Stimulated activated CD8-positive, alpha-beta memory T cell treated with anti-CD3 and anti-CD28 coated beads, Interleukin-2, amount 100 ng/mL, for 48 hours (primary cell): Measurements from ENCODE around the gene MAP4K3.

Experiments used
- DNase-seq, 2 donors: peaks; one replicate each; pipeline ENCODE4 v3.0.0-alpha.2; 2020; ENCODE audit warnings: low read depth in 2 of 2

Gene MAP4K3

GRCh38 chr2:39436592-39437521 is at the start of gene MAP4K3:
Gene MAP4K3 (minus strand): TSS chr2:39437285. CDS start chr2:39436987, 298 bp downstream.
- DNase-seq = peak; percentile 77 to 81

GRCh38 chr2:39486071-39486470 is 49.0 kb upstream of the MAP4K3 start:
- no peak for DNase-seq

DNA sequence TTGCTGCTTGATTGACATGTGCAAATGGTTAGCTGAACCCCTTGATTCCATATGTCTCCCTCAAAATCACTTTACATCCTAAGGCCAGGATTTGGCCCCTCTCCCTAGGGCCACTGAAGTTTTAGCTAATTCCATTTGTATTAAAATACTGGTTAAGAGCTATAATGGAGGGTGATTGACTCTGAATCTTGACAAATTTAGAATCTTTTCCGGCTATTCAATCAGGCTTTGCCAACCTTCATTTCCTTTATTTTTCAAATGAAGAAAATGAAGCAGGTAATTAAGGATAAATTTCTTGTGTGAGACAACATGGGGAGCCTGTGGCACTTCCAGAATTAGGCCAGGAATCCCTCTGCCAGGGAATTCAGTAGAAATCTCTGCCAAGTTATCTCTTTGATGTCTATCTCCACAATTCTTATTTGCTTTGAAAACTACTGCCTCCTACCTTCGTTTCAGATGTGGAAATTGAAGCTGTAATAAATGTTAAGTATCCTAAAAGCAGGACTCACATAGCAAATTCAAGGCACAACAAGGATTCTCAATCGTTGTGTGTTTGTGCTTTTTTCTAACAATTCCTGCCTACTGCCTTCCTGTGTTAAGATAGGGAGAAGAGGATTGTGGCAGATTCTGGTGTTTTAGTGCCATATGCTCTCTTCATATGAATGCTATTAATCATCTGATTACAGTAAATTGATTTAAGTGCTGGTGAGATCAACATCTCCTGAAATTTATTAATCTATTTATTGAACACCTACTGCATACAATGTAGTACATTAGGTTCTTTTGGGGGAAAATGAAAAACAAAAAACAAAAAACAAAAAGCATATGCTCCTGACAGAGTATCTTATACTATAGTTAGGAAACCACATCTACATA is 47.8 kb upstream of the MAP4K3 start:
- no peak for DNase-seq

DNA sequence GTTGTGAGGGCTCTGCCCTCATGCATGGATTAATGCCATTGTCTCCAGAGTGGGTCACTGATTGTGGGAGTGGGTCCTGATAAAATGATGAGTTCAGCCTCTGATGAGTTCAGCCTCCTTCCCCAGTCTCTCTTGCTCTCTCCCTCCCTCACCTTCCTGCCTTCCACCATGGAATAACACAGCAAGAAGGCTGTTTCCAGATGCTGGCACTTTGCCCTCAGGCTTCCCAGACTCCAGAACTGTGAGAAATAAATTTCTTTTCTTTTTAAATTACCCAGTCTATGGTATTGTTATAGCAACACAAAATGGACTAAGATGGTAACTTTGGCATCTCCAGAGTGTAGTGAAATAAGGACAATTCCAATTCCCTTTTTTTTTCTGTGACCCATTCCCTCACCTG is 47.1 kb upstream of the MAP4K3 start:
- DNase-seq = no peak

DNA sequence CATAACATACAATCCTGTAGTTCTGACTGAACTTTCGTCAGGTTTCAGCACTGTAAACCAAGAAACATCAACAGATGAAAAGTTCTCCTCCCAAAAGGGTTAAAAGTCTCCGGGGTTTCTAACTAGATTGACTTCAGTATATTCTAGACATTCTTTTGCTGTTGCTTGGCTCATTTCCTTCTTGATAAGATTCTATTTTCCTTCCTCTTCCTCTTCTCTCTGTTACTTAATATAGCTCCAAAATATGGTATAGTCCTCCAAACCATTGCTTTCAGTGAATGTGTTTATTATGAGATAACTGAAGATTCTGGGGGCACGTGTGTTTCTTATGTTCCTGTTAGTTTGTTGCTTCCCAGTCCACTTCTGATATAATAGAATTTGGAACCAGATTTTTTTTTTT is 46.4 kb upstream of the MAP4K3 start:
- no peak for DNase-seq

DNA sequence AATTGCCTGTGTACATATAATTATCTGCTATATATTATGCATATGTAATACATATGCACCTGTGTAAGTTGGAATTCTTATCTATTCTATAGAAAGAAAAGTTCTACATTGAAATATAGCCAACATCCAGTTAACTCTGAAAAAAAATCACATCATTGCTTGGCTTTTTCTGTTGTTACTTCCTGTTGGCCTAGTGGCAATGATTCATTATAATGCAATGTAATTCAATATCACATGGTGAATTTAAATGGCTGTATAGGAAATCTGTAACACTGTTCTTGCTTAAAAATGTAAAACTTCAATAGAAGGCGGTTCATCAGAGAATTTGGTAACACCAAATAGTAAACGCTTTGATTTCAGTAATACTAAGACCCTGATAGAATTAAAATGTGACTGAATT is 44.5 kb upstream of the MAP4K3 start:
- no peak for DNase-seq

GRCh38 chr2:39479696-39480095 is 42.6 kb upstream of the MAP4K3 start:
- no peak for DNase-seq

DNA sequence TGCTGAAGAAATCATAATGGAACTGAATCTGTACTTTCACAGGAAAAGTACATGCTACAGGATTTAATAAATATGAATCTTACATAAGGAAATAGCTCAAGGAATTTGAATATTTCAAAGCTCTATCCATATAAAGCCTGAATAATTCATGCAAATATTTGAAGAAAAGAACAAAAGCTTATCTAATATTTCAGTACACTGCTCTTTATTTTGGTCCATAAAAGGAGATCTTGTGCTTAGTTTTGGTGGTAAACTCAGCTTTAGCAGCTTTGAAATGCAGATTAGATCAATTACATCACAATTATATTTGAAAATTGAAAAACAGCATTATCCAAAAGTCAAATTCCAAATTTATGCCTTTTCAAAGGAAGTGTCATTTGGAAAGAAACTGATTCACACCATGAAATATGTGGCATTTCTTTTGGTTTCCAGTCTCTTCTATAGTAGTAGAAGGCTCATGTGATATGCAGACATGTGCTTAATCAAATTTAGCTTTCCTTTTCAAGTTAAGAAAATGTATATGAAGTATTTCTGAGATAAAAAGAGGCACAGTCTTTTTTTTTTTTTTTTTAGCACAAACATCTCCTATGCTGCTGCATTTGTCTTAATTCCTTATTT is 42.1 kb upstream of the MAP4K3 start:
- DNase-seq = no peak

DNA sequence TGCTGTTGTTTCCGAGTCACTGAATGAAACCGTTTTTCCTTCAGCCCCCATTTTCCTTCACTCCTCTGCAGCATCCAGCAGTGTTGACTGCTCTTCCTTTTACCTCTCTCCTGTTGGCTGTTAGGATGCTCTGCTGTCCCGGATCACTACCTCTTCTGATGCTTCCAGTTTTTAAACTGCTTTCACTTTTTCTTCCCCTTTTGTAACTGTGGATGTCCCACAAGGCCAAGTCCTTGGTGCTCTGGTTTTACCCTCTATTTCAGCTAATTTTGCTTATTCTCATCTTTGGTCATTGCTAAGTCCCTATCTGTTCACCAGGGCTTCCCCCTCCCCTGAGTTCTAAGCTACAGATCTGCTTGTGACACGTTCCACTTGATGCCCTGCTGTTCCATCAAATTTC is 39.4 kb upstream of the MAP4K3 start:
- DNase-seq = no peak

DNA sequence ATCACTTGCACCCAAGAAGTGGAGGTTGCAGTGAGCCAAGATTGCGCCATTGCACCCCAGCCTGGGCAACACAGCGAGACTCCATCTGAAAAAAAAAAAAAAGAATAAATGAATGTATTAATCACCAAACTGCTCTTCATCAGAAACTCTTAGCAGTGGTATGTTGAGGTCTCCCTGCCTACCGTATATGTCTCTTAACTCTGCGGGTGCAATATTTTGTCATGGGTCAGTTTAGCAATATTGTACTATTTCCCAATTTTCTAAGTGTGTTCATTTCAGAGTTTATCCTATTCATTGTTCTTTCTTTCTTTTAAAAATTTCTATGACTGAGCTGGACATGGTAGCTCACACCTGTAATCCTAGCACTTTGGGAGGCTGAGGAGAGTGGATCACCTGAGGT is 37.9 kb upstream of the MAP4K3 start:
- no peak for DNase-seq

- no peak for DNase-seq
Measured at GRCh38 chr2:39470580-39470979, 33.5 kb upstream of the MAP4K3 start.

- no peak for DNase-seq
Measured at GRCh38 chr2:39469807-39470206, 32.7 kb upstream of the MAP4K3 start.

DNA sequence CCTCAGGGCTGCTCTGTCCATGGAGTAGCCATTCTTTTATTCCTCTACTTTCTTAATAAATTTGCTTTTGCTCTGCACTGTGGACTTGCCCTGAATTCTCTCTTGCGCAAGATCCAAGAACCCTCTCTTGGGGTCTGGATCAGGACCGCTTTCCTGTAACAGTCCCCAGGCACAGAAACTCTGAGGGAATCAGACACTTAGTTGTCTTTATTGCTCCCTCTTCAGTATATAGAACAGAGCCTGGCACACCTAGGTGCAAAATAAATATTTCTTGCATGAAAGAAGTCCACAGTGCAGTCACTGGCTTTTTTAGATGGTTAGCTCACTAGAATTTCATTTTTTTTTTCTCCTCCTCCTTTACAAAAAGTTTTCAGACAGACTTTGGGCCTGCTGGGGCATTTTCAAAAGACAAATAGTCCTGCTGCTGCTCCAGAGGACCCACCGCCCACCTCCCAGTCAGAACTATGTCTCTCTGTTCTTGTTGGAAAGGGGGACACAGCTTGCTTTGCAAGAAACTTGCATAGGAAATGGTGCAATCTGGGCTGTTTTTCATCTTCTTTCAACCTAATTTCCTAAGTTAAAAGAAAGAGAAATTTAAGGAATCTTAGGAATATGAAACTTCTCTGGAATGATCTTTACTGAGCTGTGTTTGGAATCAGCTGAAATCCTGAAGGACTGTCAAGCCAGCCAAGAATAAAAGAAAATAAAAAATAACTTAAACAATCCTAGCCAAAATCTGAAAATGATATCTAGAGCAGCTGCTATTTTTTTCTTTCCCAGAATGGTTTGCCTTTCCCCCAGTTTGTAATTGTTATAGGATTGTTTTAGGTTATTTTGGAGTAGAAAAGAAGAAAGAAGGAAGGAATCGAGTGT is 31.7 kb upstream of the MAP4K3 start:
- DNase-seq = no peak

DNA sequence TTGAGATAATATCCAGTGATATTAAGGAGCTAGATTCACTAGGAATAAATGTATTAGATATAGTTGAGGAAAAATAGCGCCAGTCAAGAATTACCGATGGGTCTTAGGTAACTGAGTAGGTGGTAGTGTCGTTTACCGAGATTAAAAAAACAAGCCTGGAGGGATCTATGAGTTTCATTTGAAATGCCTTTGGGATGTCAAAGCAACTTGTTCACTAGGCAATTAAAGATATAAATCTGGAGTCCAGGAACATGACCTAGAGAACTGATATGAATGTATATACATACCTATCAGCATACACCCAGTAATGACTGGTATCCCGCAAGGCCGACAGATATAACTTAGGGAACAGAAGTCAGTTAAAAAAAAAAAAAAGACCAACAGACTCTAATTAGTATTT is 29.2 kb upstream of the MAP4K3 start:
- DNase-seq = no peak

GRCh38 chr2:39464864-39465263 is 27.8 kb upstream of the MAP4K3 start:
- DNase-seq = no peak

DNA sequence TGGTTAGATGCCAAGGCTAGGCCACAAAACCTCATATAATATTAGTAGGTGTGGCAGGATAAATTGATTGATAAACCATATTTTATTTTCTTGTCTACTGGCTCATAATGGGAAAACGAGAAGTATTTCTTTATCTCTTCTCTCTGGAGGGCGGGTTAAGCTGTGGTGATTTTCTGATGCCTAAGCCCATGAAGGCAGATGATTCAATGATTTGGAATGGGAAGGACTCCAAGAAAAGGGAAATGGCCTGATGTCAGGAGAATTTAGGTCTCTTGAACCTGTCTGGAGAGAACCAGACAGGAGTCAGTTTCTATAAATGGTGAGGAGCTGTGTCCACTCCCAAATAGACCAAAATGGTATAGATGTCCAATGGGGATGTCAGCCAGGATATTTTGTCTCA is 18.7 kb upstream of the MAP4K3 start:
- DNase-seq = no peak

- DNase-seq = no peak
Measured at GRCh38 chr2:39452396-39452795, 15.3 kb upstream of the MAP4K3 start.

- no peak for DNase-seq
Measured at GRCh38 chr2:39451954-39452353, 14.9 kb upstream of the MAP4K3 start.

DNA sequence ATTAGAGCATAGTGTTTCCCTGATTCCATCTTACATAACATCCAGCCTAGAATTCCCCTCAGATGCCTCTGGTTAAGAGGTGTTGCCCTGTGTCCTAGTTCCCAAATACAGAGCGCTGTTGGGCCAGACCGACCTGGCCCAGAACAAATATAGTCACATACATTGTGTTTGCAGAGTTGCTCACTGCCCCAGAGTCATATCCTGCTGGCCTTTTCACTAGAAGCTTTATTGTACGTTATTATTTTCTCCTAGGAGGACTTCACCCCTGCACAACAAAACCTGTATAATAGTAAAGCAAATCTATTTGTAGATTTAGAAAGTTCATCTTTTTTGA is 11.1 kb upstream of the MAP4K3 start:
- DNase-seq = no peak

- no peak for DNase-seq
Measured at GRCh38 chr2:39447266-39448168, 10.4 kb upstream of the MAP4K3 start.
